Spleen (tissue), 11 donors: ENCODE results near the gene MTFR2. TPM values are rescaled to one million over a fixed set of nuclear protein-coding genes. Genes with fewer than 3 reads are reported as not detected.

Experiments used
- DNase-seq: peaks from one replicate; pipeline ENCODE4 v3.0.0-alpha.2; 2020
- H3K27ac ChIP-seq, 8 donors: fragments of 200-600 bp; sonication (generic) in 7 of 8; 1 replicate in 4 of 8; 2 replicates in 4 of 8; pipeline versions ENCODE4 v1.5.0 to v1.8.0; 2016 to 2021; ENCODE audit warnings: inconsistent platforms in 4 of 8, mild to moderate bottlenecking in 4 of 8, moderate library complexity in 1 of 8
- H3K27me3 ChIP-seq, 7 donors: fragments of 200-600 bp; sonication (generic) in 6 of 7; replicated peaks in 1 of 7; 1 replicate in 4 of 7; 2 replicates in 3 of 7; pipeline versions ENCODE4 v1.5.0 to v1.8.0; 2016 to 2021; ENCODE audit warnings: inconsistent platforms in 3 of 7, mild to moderate bottlenecking in 1 of 7
- H3K36me3 ChIP-seq, 6 donors: fragments of 200-600 bp; sonication (generic) in 5 of 6; 1 replicate in 4 of 6; 2 replicates in 2 of 6; pipeline versions ENCODE4 v1.5.0 to v1.8.0; 2016 to 2021; ENCODE audit warnings: inconsistent platforms in 2 of 6
- H3K4me1 ChIP-seq, 6 donors: fragments of 200-600 bp; sonication (generic) in 5 of 6; 1 replicate in 3 of 6; 2 replicates in 3 of 6; pipeline versions ENCODE4 v1.5.0 to v1.8.0; 2016 to 2021; ENCODE audit warnings: inconsistent platforms in 3 of 6
- H3K4me3 ChIP-seq, 8 donors: fragments of 200-600 bp; sonication (generic) in 7 of 8; 1 replicate in 4 of 8; 2 replicates in 4 of 8; pipeline versions ENCODE4 v1.5.0 to v1.8.0; 2016 to 2021; ENCODE audit warnings: inconsistent platforms in 4 of 8, mild to moderate bottlenecking in 4 of 8, moderate library complexity in 2 of 8
- H3K9me3 ChIP-seq, 8 donors: fragments of 200-600 bp; sonication (generic) in 7 of 8; 1 replicate in 4 of 8; 2 replicates in 4 of 8; pipeline versions ENCODE4 v1.5.0 to v1.8.0; 2016 to 2021; ENCODE audit warnings: inconsistent platforms in 4 of 8
- CTCF ChIP-seq, 11 experiments: fragments of 200-600 bp in 7 of 11; fragments of 450-650 bp in 4 of 11; sonication (generic) in 4 of 11; IDR thresholded peaks in 8 of 11; conservative IDR thresholded peaks in 3 of 11; 1 replicate in 7 of 11; 2 replicates in 4 of 11; pipeline versions ENCODE4 v1.4.0 to v1.8.0; 2016 to 2021; ENCODE audit warnings: antibody characterized with exemption in 11 of 11, inconsistent platforms in 4 of 11, mild to moderate bottlenecking in 1 of 11
- POLR2A ChIP-seq, 3 donors: fragments of 450-650 bp; IDR thresholded peaks; one replicate each; pipeline ENCODE4 v1.5.1; 2017; ENCODE audit warnings: antibody characterized with exemption in 3 of 3, mild to moderate bottlenecking in 1 of 3
- POLR2AphosphoS5 ChIP-seq, 3 donors: sonication (generic); formaldehyde crosslinking; IDR thresholded peaks; one replicate each; pipeline ENCODE4 v1.5.1; 2017; ENCODE audit warnings: antibody characterized with exemption in 3 of 3
- WGBS, 5 donors: extraction: QIAGEN DNeasy Blood & Tissue Kit in 3 of 5; methylation state at CpG; one replicate each; pipeline versions ENCODE4 v1.1.5 to v1.1.7; 2013 to 2018; 5-methylcytosine and 5-hydroxymethylcytosine counted together
- intact Hi-C: fragments of 100-400 bp; cut with DNase I; formaldehyde crosslinking; loops from one replicate; pipeline ENCODE4 v1.15.0; 2023; ENCODE audit warnings: low total_unique reads
- polyA plus RNA-seq, 3 donors: library from polyadenylated mRNA; stranded (reverse); fragments of 200-250 nt; gene quantifications; one replicate each; pipeline ENCODE4 v1.2.1, GENCODE V29; 2013
- total RNA-seq, 7 donors: library from RNA; depleted of rRNA in 3 of 7; stranded (reverse); fragments of >200 nt in 3 of 7; fragmentation: NEBNext Ultra II Directional in 4 of 7; extraction: Animal tissue kit (Norgen Biotek cat#: 25700) in 4 of 7; gene quantifications; one replicate each; pipeline versions ENCODE4 v1.1.0 to v1.2.1, GENCODE V29; 2016 to 2021
- donor health status: healthy with polysubstance abuse.
- donor health status: DM: no; HTN: no; CAD: no; lungs with moderate emphysema.
- donor health status: DM: no; HTN: no; CAD: no.
- donor health status: Bipolar disorder and iron deficiency.
- donor health status: healthy.
- donor health status: DM: no; HTN: no; CAD: no.
- donor health status: DM: yes; HTN: yes; CAD: no.

The MTFR2 gene
- total and polyA plus RNA-seq, 10 donors = 1.6 to 4.6 (median 2.5) TPM

GRCh38 chr6:136244061-136244616 lies 6.0 kb downstream of the MTFR2 start:
- DNase-seq = no peak
- Histone ChIP-seq H3K4me3 (no peak overlapping the region), H3K36me3 (peaks cover 0 to 28% (median 0%) of the 10 kb centered on the region in 6 donors), H3K27ac (no peak overlapping the region), H3K9me3 (no peaks in the 10 kb centered on the region), H3K4me1 (peaks cover 0 to 3% (median 1%) of the 10 kb centered on the region in 6 donors), H3K27me3 (no peaks in the 10 kb centered on the region)
- 93 to 97% (median 95%) methylated on average over 5 of the region's 5 CpGs for WGBS, 5 donors
- TF ChIP-seq CTCF (IDR thresholded peaks at IDR 0.05 in 8 of 11, conservative IDR thresholded peaks at IDR 0.05 in 3 of 11) (no peak), POLR2A (IDR thresholded peaks at IDR 0.05) (no peak), POLR2AphosphoS5 (IDR thresholded peaks at IDR 0.05) (no peak)
- intact Hi-C loops = no loop called here

GRCh38 chr6:136236466-136237293 lies 13.4 kb downstream of the MTFR2 start:
- 56 to 70% (median 60%) methylated on average over 9 of the region's 9 CpGs for WGBS, 5 donors
- no peak for DNase-seq
- peaks cover 0 to 10% (median 0%) of the 10 kb centered on the region in 6 donors for H3K4me1 ChIP-seq
- no peak overlapping the region for H3K27ac ChIP-seq
- no peak for TF ChIP-seq POLR2AphosphoS5 (IDR thresholded peaks at IDR 0.05)
- no peak for TF ChIP-seq POLR2A (IDR thresholded peaks at IDR 0.05)
- TF ChIP-seq CTCF (IDR thresholded peaks at IDR 0.05 in 8 of 11, conservative IDR thresholded peaks at IDR 0.05 in 3 of 11) = no peak
- peaks cover 0 to 49% (median 0%) of the 10 kb centered on the region in 6 donors for H3K36me3 ChIP-seq
- intact Hi-C loops = no loop called here
- H3K9me3 ChIP-seq = no peaks in the 10 kb centered on the region
- no peaks in the 10 kb centered on the region for H3K27me3 ChIP-seq
- H3K4me3 ChIP-seq = no peak overlapping the region

GRCh38 chr6:136235233-136235564 lies 14.9 kb downstream of the MTFR2 start:
- no peak overlapping the region for H3K4me3 ChIP-seq
- intact Hi-C loops = no loop called here
- H3K27me3 ChIP-seq = no peaks in the 10 kb centered on the region
- DNase-seq = no peak
- H3K27ac ChIP-seq = no peak overlapping the region
- H3K36me3 ChIP-seq = peaks cover 0 to 50% (median 0%) of the 10 kb centered on the region in 6 donors
- H3K4me1 ChIP-seq = peaks cover 0 to 10% (median 0%) of the 10 kb centered on the region in 6 donors
- no peaks in the 10 kb centered on the region for H3K9me3 ChIP-seq
- no peak for TF ChIP-seq CTCF (IDR thresholded peaks at IDR 0.05 in 8 of 11, conservative IDR thresholded peaks at IDR 0.05 in 3 of 11)
- WGBS, 5 donors = 85 to 93% (median 89%) methylated on average over 4 of the region's 4 CpGs

GRCh38 chr6:136232701-136233100 lies 17.4 kb downstream of the MTFR2 start:
- Histone ChIP-seq H3K4me3 (no peak overlapping the region), H3K9me3 (no peaks in the 10 kb centered on the region), H3K27ac (no peak overlapping the region), H3K36me3 (peaks cover 0 to 29% (median 0%) of the 10 kb centered on the region in 6 donors), H3K4me1 (peaks cover 0 to 26% (median 2%) of the 10 kb centered on the region in 6 donors), H3K27me3 (no peaks in the 10 kb centered on the region)
- WGBS, 5 donors = 91 to 98% (median 95%) methylated on average over 1 of the region's 1 CpG
- intact Hi-C loops = no loop called here
- no peak for DNase-seq
- TF ChIP-seq CTCF (IDR thresholded peaks at IDR 0.05 in 8 of 11, conservative IDR thresholded peaks at IDR 0.05 in 3 of 11) (no peak), POLR2AphosphoS5 (IDR thresholded peaks at IDR 0.05) (no peak), POLR2A (IDR thresholded peaks at IDR 0.05) (no peak)
